Sigmoid colon (tissue), 7 donors: ENCODE data around the gene SAMD4A. TPM values are rescaled to one million over a fixed set of nuclear protein-coding genes. Genes with fewer than 3 reads are reported as not detected.
"Not testable (repeated sequence)": the region's sequence is repeated elsewhere in the genome, so short reads cannot be mapped to it uniquely, and the experiment has no call there.

Experiments used
- DNase-seq: peaks from one replicate; pipeline ENCODE4 v3.0.0-alpha.2; 2019
- H3K27ac ChIP-seq, 4 donors: fragments of 200-600 bp; sonication (generic); one replicate each; pipeline ENCODE4 v1.5.1; 2016 to 2019; ENCODE audit warnings: mild to moderate bottlenecking in 1 of 4
- H3K27me3 ChIP-seq, 3 donors: fragments of 200-600 bp; sonication (generic); one replicate each; pipeline ENCODE4 v1.5.1; 2019; ENCODE audit warnings: mild to moderate bottlenecking in 1 of 3
- H3K36me3 ChIP-seq, 4 donors: fragments of 200-600 bp; sonication (generic); one replicate each; pipeline ENCODE4 v1.5.1; 2016 to 2019
- H3K4me1 ChIP-seq, 4 donors: fragments of 200-600 bp; sonication (generic); one replicate each; pipeline ENCODE4 v1.5.1; 2017 to 2019
- H3K4me3 ChIP-seq, 4 donors: fragments of 200-600 bp; sonication (generic); one replicate each; pipeline ENCODE4 v1.5.1; 2017 to 2019; ENCODE audit warnings: mild to moderate bottlenecking in 2 of 4, moderate library complexity in 1 of 4
- H3K9me3 ChIP-seq, 4 donors: fragments of 200-600 bp in 3 of 4; sonication (generic) in 3 of 4; one replicate each; pipeline versions ENCODE4 v1.5.1 to v1.6.1; 2013 to 2019
- EP300 ChIP-seq, 4 donors: sonication (generic); formaldehyde crosslinking; IDR thresholded peaks; one replicate each; pipeline ENCODE4 v1.6.1; 2017; ENCODE audit warnings: antibody characterized with exemption in 4 of 4
- POLR2A ChIP-seq, 2 donors: fragments of 450-650 bp; IDR thresholded peaks; one replicate each; pipeline ENCODE4 v1.6.1; 2016; ENCODE audit warnings: antibody characterized with exemption in 2 of 2, mild to moderate bottlenecking in 2 of 2, moderate library complexity in 2 of 2
- POLR2AphosphoS5 ChIP-seq, 4 donors: sonication (generic); formaldehyde crosslinking; IDR thresholded peaks; one replicate each; pipeline ENCODE4 v1.6.1; 2017; ENCODE audit warnings: antibody characterized with exemption in 4 of 4
- WGBS, 2 donors: extraction: QIAGEN DNeasy Blood & Tissue Kit; methylation state at CpG; one replicate each; pipeline ENCODE4 v1.1.7; 2013; 5-methylcytosine and 5-hydroxymethylcytosine counted together
- intact Hi-C: fragments of 100-400 bp; cut with DNase I; formaldehyde crosslinking; loops from one replicate; pipeline ENCODE4 v1.15.1; 2023
- polyA plus RNA-seq, 3 donors: library from polyadenylated mRNA; stranded (reverse); fragments of 200-250 nt; gene quantifications; one replicate each; pipeline ENCODE4 v1.2.3, GENCODE V29; 2013
- total RNA-seq, 4 donors: library from RNA; depleted of rRNA; stranded (reverse); fragments of >200 nt; gene quantifications; one replicate each; pipeline ENCODE4 v1.1.0, GENCODE V29; 2016
- TF ChIP-seq, protein P1 (sequence below), 4 experiments: fragments of 450-650 bp in 3 of 4; fragments of 200-600 bp in 1 of 4; IDR thresholded peaks; one replicate each; pipeline ENCODE4 v1.5.1; 2016 to 2019; ENCODE audit warnings: antibody characterized with exemption in 4 of 4, mild to moderate bottlenecking in 3 of 4, moderate library complexity in 2 of 4
- donor health status: healthy with polysubstance abuse.
- donor health status: Bipolar disorder and iron deficiency.
- donor health status: healthy.

Gene SAMD4A
- total and polyA plus RNA-seq, 7 donors, result 4.2 to 135 (median 79.8) TPM

GRCh38 chr14:54798465-54799124, 231.7 kb downstream of the SAMD4A start:
- intact Hi-C loops, result no loop called here
- Histone ChIP-seq H3K36me3 (no peaks in the 10 kb centered on the region), H3K27ac (no peak overlapping the region), H3K9me3 (peaks cover 0 to 9% (median 2%) of the 10 kb centered on the region in 4 donors), H3K27me3 (no peaks in the 10 kb centered on the region), H3K4me1 (no peaks in the 10 kb centered on the region), H3K4me3 (no peak overlapping the region)
- no peak for TF ChIP-seq POLR2A (IDR thresholded peaks at IDR 0.05)
- TF ChIP-seq EP300 (IDR thresholded peaks at IDR 0.05), result no peak
- TF ChIP-seq, protein P1, sequence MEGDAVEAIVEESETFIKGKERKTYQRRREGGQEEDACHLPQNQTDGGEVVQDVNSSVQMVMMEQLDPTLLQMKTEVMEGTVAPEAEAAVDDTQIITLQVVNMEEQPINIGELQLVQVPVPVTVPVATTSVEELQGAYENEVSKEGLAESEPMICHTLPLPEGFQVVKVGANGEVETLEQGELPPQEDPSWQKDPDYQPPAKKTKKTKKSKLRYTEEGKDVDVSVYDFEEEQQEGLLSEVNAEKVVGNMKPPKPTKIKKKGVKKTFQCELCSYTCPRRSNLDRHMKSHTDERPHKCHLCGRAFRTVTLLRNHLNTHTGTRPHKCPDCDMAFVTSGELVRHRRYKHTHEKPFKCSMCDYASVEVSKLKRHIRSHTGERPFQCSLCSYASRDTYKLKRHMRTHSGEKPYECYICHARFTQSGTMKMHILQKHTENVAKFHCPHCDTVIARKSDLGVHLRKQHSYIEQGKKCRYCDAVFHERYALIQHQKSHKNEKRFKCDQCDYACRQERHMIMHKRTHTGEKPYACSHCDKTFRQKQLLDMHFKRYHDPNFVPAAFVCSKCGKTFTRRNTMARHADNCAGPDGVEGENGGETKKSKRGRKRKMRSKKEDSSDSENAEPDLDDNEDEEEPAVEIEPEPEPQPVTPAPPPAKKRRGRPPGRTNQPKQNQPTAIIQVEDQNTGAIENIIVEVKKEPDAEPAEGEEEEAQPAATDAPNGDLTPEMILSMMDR (IDR thresholded peaks at IDR 0.05), result no peak
- TF ChIP-seq POLR2AphosphoS5 (IDR thresholded peaks at IDR 0.05), result no peak
- WGBS, 2 donors, result 90 to 93% methylated on average over 9 of the region's 9 CpGs
- DNase-seq, result no peak

DNA sequence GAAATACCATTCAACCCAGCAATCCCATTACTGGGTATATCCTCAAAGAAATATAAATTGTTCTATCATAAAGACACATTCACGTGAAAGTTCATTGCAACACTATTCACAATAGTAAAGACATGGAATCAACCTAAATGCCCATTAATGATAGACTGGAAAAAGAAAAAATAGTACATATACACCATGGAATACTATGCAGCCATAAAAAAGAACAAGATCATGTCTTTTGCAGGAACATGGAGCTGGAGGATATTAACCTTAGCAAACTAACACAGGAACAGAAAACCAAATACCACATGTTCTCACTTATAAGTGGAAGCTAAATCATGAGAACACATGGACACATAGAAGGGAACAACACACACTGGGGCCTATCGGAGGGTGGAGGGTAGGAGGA, 234.6 kb downstream of the SAMD4A start:
- H3K27me3 ChIP-seq, H3K4me3 ChIP-seq, intact Hi-C loops, H3K9me3 ChIP-seq, H3K4me1 ChIP-seq, DNase-seq, H3K27ac ChIP-seq, H3K36me3 ChIP-seq: not testable (repeated sequence)
- WGBS, 2 donors, result 93 to 94% methylated on average over 2 of the region's 2 CpGs

GRCh38 chr14:54803396-54803795, 236.5 kb downstream of the SAMD4A start:
- H3K27me3 ChIP-seq, result no peaks in the 10 kb centered on the region
- H3K4me3 ChIP-seq, result no peak overlapping the region
- H3K36me3 ChIP-seq, result no peaks in the 10 kb centered on the region
- H3K4me1 ChIP-seq, result peaks cover 0 to 8% (median 3%) of the 10 kb centered on the region in 4 donors
- no peaks in the 10 kb centered on the region for H3K9me3 ChIP-seq
- 23 to 63% methylated on average over 7 of the region's 7 CpGs for WGBS, 2 donors
- intact Hi-C loops, result no loop called here
- no peak for DNase-seq
- H3K27ac ChIP-seq, result no peak overlapping the region
- TF ChIP-seq POLR2AphosphoS5 (IDR thresholded peaks at IDR 0.05) (no peak), EP300 (IDR thresholded peaks at IDR 0.05) (no peak)

DNA sequence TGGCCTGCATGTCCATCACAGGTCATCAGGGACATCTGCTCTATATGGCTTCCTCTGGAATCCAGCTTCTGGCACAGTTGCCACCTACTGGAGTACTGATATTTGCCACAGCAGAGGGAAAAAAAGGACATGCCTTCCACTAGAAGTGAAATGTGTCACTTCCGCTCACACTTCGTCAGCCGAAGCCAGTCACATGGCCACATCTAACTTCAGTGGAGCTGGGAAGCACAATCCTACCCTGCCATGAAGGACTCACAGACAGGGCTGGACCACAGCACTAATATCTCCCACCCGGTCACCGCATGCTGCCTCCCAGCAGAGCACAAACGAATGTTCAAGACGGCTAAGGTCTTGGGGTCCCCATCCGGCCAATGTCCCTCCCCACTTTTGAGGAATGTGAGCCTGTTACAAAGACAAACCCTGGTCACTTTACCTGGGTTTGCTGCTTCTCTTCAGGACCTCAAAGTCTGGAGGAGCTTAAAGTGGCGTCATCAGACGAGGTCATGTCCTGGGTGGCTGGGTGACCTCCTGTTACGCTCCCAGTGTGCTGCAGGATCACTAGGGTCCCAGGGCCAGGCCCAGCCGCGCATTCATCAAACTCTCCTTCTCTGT, 237.1 kb downstream of the SAMD4A start:
- intact Hi-C loops, result no loop called here
- Histone ChIP-seq H3K27me3 (no peaks in the 10 kb centered on the region), H3K4me3 (no peak overlapping the region), H3K27ac (no peak overlapping the region), H3K4me1 (peaks cover 0 to 8% (median 3%) of the 10 kb centered on the region in 4 donors), H3K9me3 (no peaks in the 10 kb centered on the region), H3K36me3 (no peaks in the 10 kb centered on the region)
- DNase-seq, result no peak
- TF ChIP-seq POLR2A (IDR thresholded peaks at IDR 0.05) (no peak), POLR2AphosphoS5 (IDR thresholded peaks at IDR 0.05) (no peak), EP300 (IDR thresholded peaks at IDR 0.05) (no peak)
- TF ChIP-seq, protein P1 (IDR thresholded peaks at IDR 0.05), result no peak
- 93 to 94% methylated on average over 13 of the region's 13 CpGs for WGBS, 2 donors

- intact Hi-C loops, result no loop called here
- Histone ChIP-seq H3K36me3 (no peaks in the 10 kb centered on the region), H3K27ac (no peak overlapping the region), H3K9me3 (no peaks in the 10 kb centered on the region), H3K4me1 (peaks cover 0 to 8% (median 3%) of the 10 kb centered on the region in 4 donors), H3K27me3 (no peaks in the 10 kb centered on the region), H3K4me3 (no peak overlapping the region)
- DNase-seq, result no peak
- 88 to 94% methylated on average over 16 of the region's 16 CpGs for WGBS, 2 donors
- TF ChIP-seq, protein P1 (IDR thresholded peaks at IDR 0.05), result no peak
- no peak for TF ChIP-seq POLR2A (IDR thresholded peaks at IDR 0.05)
- no peak for TF ChIP-seq EP300 (IDR thresholded peaks at IDR 0.05)
- TF ChIP-seq POLR2AphosphoS5 (IDR thresholded peaks at IDR 0.05), result no peak
Observed at GRCh38 chr14:54804538-54805041, 237.7 kb downstream of the SAMD4A start.
